Vagina (tissue), 2 donors: ENCODE measurements around the gene TRMT112.

Experiments
- POLR2A ChIP-seq, 2 donors: fragments of 450-650 bp; IDR thresholded peaks; one replicate each; pipeline ENCODE4 v1.6.1; 2017; ENCODE audit warnings: antibody characterized with exemption in 2 of 2, mild to moderate bottlenecking in 2 of 2, moderate library complexity in 2 of 2
- TF ChIP-seq, protein P1 (sequence below), 3 experiments: fragments of 450-650 bp in 2 of 3; fragments of 200-600 bp in 1 of 3; sonication (generic) in 1 of 3; IDR thresholded peaks; one replicate each; pipeline ENCODE4 v1.5.1; 2017 to 2019; ENCODE audit warnings: antibody characterized with exemption in 3 of 3, mild to moderate bottlenecking in 2 of 3, moderate library complexity in 2 of 3

DNA sequence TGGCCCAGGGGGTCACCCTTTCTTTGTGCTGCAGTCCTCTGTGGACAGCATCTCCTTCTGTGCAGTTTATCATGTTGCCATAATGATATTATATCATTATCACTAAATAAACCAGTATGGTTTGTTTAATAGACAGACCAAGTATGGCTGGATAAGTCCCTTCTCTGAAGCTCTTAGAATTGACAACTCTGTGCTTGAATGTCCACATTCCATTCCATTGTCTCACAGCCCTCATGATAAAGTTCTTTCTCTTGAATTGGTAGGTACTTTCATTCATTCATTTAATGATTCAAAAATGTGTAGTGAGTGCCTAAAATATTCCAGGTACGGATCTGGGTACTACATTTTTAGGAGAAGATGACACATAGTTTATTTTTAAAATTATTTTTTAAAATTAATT, 49.4 kb upstream of the TRMT112 start:
- no peak for TF ChIP-seq POLR2A (IDR thresholded peaks at IDR 0.05)
- TF ChIP-seq, protein P1, sequence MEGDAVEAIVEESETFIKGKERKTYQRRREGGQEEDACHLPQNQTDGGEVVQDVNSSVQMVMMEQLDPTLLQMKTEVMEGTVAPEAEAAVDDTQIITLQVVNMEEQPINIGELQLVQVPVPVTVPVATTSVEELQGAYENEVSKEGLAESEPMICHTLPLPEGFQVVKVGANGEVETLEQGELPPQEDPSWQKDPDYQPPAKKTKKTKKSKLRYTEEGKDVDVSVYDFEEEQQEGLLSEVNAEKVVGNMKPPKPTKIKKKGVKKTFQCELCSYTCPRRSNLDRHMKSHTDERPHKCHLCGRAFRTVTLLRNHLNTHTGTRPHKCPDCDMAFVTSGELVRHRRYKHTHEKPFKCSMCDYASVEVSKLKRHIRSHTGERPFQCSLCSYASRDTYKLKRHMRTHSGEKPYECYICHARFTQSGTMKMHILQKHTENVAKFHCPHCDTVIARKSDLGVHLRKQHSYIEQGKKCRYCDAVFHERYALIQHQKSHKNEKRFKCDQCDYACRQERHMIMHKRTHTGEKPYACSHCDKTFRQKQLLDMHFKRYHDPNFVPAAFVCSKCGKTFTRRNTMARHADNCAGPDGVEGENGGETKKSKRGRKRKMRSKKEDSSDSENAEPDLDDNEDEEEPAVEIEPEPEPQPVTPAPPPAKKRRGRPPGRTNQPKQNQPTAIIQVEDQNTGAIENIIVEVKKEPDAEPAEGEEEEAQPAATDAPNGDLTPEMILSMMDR (IDR thresholded peaks at IDR 0.05) = no peak
